Stimulated activated CD8-positive, alpha-beta memory T cell treated with anti-CD3 and anti-CD28 coated beads, Interleukin-7, amount 100 ng/mL, for 48 hours (primary cell): ENCODE results near the gene SOX8.
"Not testable (repeated sequence)": the region's sequence is repeated elsewhere in the genome, so short reads cannot be mapped to it uniquely, and the experiment has no call there.

Source experiments
- DNase-seq, 2 donors: peaks; one replicate each; pipeline ENCODE4 v3.0.0-alpha.2; 2020; ENCODE audit warnings: low read depth in 1 of 2; ENCODE audit errors: extremely low read depth in 1 of 2

Gene SOX8

GRCh38 chr16:953818-954217 lies 27.8 kb upstream of the SOX8 start:
- DNase-seq: not testable (repeated sequence)

- not testable (repeated sequence) for DNase-seq
Measured at GRCh38 chr16:955766-956165, 25.8 kb upstream of the SOX8 start.

- no peak for DNase-seq
Measured at GRCh38 chr16:959232-960040, 22.1 kb upstream of the SOX8 start.

- no peak for DNase-seq
Measured at GRCh38 chr16:962366-962765, 19.2 kb upstream of the SOX8 start.

GRCh38 chr16:962901-963814 lies 18.4 kb upstream of the SOX8 start:
- DNase-seq: no peak

GRCh38 chr16:963913-964312 lies 17.7 kb upstream of the SOX8 start:
- no peak for DNase-seq

- no peak for DNase-seq
Measured at GRCh38 chr16:964356-965035, 17.1 kb upstream of the SOX8 start.

GRCh38 chr16:965036-965395 lies 16.6 kb upstream of the SOX8 start:
- no peak for DNase-seq

- no peak for DNase-seq
Measured at GRCh38 chr16:965487-965886, 16.1 kb upstream of the SOX8 start.

GRCh38 chr16:966035-966434 lies 15.5 kb upstream of the SOX8 start:
- DNase-seq: no peak

- DNase-seq: no peak
Measured at GRCh38 chr16:966505-966904, 15.1 kb upstream of the SOX8 start.

GRCh38 chr16:967077-967541 lies 14.5 kb upstream of the SOX8 start:
- DNase-seq: no peak

- DNase-seq: no peak
Measured at GRCh38 chr16:967546-968295, 13.8 kb upstream of the SOX8 start.

GRCh38 chr16:968620-969019 lies 12.9 kb upstream of the SOX8 start:
- DNase-seq: no peak

GRCh38 chr16:969508-970385 lies 11.8 kb upstream of the SOX8 start:
- no peak for DNase-seq

GRCh38 chr16:970386-970765 lies 11.2 kb upstream of the SOX8 start:
- DNase-seq: no peak

- peak; percentile 85 to 89 for DNase-seq
Measured at GRCh38 chr16:970766-971581, 10.6 kb upstream of the SOX8 start, which contains the start of gene LMF1. TSS of gene LMF1 (minus strand) at chr16:970984. CDS start at chr16:970980, 4 bp downstream.

- DNase-seq: no peak
Measured at GRCh38 chr16:971582-971905, 10.0 kb upstream of the SOX8 start.

GRCh38 chr16:971981-972315 lies 9.6 kb upstream of the SOX8 start:
- no peak for DNase-seq
